Fibroblast of pulmonary artery (primary cell): ENCODE measurements around the gene KCNQ1OT1.

Source experiments
- DNase-seq: peaks from one replicate; pipeline ENCODE4 v3.0.0-alpha.2; 2010; ENCODE audit warnings: low read depth
- H3K4me3 ChIP-seq: replicated peaks from 2 replicates; pipeline ENCODE4 v1.5.1; 2011; ENCODE audit warnings: low read depth, mild to moderate bottlenecking, control low read depth, low read length, moderate library complexity
- CTCF ChIP-seq: IDR thresholded peaks from 2 replicates; pipeline ENCODE4 v1.5.1; 2011; ENCODE audit warnings: mild to moderate bottlenecking, control low read depth, low read length, inconsistent platforms; ENCODE audit errors: missing control alignments

KCNQ1OT1 gene

GRCh38 chr11:2662024-2662312 is 37.8 kb downstream of the KCNQ1OT1 start:
- DNase-seq = no peak
- H3K4me3 ChIP-seq = no peak overlapping the region
- no peak for TF ChIP-seq CTCF

DNA sequence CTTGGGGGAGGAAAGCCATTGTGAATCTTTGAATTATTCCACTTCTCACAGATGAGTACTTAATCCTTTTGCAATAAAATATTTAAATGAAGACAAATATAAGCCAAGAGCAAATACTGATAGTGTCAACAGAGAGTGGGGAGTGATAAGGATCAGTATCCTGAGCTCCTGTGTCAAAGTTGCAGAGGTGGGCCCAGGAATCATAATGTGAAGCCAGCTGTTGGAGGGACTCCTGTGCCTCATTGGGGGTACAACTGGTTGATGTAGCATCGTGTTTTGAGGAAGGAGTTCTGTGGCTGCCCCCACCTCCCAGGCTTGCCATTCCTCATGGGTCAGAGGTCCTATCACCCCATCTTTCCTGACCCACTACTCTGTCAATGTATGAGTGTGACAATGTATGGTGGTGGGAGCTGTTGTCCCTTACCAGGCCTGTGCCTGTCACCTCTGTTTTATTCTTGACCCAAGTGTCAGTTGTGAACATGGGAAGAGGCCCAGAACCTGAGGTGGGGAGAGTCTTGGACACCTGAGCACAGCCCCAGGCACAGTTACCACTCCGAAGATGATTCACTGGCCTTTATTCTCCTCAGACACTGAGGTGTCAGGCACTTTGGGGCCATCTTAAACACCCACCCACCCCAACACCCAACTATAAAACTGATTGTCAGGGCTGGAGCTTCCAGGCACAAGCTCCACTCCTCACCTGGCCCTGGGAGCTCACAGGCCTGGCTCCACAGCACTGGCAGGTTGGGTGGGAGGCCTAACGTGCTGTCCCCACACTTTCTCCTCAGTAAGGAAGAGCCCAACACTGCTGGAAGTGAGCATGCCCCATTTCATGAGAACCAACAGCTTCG is 38.4 kb downstream of the KCNQ1OT1 start:
- DNase-seq = no peak
- TF ChIP-seq CTCF = no peak

DNA sequence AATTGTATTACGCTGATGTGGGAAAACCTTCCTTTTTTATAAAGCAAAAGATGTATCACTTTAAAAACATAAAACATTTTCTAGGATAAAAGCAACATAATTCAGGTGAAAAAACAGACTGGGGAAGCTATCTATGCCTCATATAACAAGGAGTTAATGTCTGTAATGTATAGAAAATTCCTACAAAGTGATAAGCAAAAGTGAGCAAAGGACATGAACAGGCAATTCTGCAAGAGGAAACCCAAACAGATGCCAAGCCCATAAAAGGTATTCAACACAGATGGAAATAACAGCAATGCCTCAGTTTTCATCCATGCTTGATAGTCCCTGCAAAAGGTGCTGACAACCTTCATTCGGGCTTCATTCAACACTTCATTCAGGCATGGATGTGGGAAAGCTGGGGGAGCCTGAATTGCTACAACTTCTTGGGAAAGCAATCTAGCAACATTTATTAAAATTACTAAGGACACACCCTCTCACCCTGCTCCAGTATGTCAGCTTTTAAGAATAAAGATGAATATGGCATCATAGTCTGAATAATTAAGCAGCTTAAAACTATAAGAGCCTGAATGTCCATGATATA is 39.3 kb downstream of the KCNQ1OT1 start:
- no peak overlapping the region for H3K4me3 ChIP-seq
- TF ChIP-seq CTCF = no peak
- no peak for DNase-seq

More for the DNA sequence above, 38.4 kb downstream of the KCNQ1OT1 start:
- no peak overlapping the region for H3K4me3 ChIP-seq

DNA sequence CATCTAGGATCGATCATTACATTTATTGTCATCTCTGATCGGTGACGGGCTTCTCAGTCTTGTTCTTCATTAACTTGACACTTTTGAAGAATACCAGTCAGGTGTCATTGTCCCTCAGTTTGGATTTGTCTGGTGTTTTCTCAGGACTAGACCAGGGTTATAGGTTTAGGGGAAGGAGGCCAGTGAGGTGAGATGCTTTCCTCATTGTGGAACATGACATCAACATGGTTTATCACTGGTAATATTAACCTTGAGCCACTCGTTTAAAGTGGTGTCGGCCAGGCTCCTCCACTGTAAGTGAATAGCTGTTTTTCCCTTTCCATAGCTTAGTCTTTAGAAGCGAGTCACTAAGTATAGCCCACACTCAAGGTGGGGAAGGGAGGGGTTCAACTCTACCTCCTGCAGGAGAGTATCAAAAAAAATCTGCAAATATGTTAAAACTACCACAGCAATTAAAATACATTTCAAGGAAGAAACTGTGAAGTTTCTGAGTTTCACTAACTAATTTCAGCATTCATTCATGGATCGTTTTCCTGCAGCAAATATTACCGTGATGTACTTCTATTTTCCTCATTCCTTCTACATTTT is 42.0 kb downstream of the KCNQ1OT1 start:
- TF ChIP-seq CTCF = no peak
- no peak for DNase-seq
- no peak overlapping the region for H3K4me3 ChIP-seq

GRCh38 chr11:2656859-2657258 is 42.9 kb downstream of the KCNQ1OT1 start:
- no peak overlapping the region for H3K4me3 ChIP-seq
- no peak for DNase-seq
- no peak for TF ChIP-seq CTCF

- H3K4me3 ChIP-seq = no peak overlapping the region
- DNase-seq = no peak
- TF ChIP-seq CTCF = no peak
These were observed 43.8 kb downstream of the KCNQ1OT1 start for GRCh38 chr11:2655834-2656622.
